HL-60/S4 treated with retinoic acid at 250 ng/mL for 4 days and 3 days (cell line): Measurements from ENCODE around the gene GFPT2.

Experiments used
- in situ Hi-C: fragments of 300-500 bp; cut with MboI; formaldehyde crosslinking; loops from 2 replicates; pipeline ENCODE4 v1.7.0; 2022; ENCODE audit warnings: low sequenced_read_pairs

The GFPT2 gene

GRCh38 chr5:180335614-180336233 is 17.4 kb downstream of the GFPT2 start:
- in situ Hi-C loops, result no loop called here

GRCh38 chr5:180334751-180335613 is 18.2 kb downstream of the GFPT2 start:
- in situ Hi-C loops, result no loop called here

GRCh38 chr5:180334176-180334575 is 19.0 kb downstream of the GFPT2 start:
- in situ Hi-C loops, result no loop called here

- in situ Hi-C loops, result no loop called here
Observed at GRCh38 chr5:180333661-180334060, 19.5 kb downstream of the GFPT2 start.

GRCh38 chr5:180332861-180333260 is 20.3 kb downstream of the GFPT2 start:
- in situ Hi-C loops, result no loop called here

DNA sequence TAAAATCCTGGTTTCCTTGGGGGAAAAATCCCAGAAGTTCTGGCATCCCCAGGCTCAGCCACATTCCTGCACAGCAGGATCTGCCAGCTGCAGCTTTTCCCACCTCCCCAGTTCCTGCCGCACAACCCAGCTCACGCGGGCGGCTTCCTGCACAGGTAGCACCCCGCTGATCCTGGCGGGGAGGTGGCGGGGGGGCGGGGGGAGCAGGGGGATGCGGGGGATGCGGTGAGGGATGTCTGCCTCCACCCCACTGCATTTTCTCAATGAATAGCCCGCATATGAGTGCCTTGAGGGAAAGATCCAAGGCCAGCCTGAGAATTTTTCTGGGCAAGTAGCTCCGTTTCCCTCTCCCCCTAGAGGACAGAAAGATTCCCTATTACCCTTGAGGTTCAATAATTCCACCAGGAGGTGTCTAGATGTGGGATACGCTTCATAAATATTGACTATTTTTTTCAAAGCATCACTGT is 21.1 kb downstream of the GFPT2 start:
- in situ Hi-C loops, result no loop called here

- in situ Hi-C loops, result no loop called here
Observed at GRCh38 chr5:180331647-180331950, 21.5 kb downstream of the GFPT2 start.

GRCh38 chr5:180330810-180331646 is 22.1 kb downstream of the GFPT2 start:
- in situ Hi-C loops, result no loop called here

GRCh38 chr5:180330270-180330648 is 22.9 kb downstream of the GFPT2 start:
- in situ Hi-C loops, result no loop called here

- in situ Hi-C loops, result no loop called here
Observed at GRCh38 chr5:180329606-180330269, 23.4 kb downstream of the GFPT2 start.

GRCh38 chr5:180329138-180329435 is 24.0 kb downstream of the GFPT2 start:
- in situ Hi-C loops, result no loop called here

DNA sequence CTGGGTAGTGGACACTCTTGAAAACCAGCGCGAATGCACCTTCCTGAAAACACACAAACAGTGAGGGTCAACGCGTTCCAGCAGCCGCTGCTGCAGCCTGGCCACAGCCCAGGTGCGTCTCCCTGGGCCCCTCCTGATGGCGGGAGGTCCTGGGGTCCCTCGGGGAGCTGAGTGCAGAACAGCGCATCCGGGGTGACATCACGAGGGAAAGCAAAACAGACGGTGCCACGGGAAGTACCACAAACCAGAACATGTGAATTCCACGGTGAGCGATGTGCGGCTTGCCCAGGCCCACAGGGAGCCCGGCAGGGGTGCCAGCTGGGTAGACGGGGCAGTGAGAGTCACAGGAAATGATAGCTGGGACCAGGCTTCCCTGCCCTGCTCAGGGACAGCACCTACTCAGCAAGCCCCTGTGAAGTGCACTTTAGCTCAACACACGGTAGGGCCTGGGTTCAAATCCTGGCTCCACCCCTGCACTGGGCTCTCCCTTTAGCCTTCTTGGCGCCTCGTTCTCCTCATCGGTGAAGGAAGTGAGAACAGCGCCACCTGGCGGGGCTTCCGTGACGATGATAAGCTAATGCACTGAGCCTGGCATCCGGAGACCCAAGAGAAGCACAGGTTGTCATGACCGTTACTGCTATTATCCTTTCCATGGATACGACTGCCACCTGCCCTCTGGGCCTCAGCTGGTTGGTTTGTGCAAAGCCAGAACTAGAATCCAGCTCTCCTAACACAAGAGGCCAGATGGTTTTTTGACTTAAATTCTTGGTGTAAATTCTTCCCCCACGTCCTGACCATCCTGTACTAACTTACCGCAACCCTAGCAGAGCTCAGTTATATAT is 24.6 kb downstream of the GFPT2 start:
- in situ Hi-C loops, result no loop called here

- in situ Hi-C loops, result no loop called here
Observed at GRCh38 chr5:180326989-180327565, 26.1 kb downstream of the GFPT2 start.

DNA sequence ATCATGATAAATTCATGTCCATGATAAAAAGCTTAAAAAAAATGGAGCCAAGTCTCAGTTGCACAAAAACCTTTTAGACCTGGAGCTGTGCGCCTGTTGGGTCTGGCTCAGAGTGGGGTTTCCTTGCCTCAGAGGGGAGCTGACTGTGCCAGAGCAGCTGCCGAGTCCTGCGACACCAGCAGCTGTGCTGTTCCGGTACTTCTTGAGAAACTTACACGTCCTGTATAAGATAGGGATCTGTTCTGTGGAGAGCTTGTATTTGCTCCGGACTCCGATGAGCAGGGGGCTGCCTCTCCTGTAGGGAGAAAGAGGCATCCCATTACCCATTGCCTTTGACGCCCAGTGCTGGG is 28.6 kb downstream of the GFPT2 start:
- in situ Hi-C loops, result no loop called here

DNA sequence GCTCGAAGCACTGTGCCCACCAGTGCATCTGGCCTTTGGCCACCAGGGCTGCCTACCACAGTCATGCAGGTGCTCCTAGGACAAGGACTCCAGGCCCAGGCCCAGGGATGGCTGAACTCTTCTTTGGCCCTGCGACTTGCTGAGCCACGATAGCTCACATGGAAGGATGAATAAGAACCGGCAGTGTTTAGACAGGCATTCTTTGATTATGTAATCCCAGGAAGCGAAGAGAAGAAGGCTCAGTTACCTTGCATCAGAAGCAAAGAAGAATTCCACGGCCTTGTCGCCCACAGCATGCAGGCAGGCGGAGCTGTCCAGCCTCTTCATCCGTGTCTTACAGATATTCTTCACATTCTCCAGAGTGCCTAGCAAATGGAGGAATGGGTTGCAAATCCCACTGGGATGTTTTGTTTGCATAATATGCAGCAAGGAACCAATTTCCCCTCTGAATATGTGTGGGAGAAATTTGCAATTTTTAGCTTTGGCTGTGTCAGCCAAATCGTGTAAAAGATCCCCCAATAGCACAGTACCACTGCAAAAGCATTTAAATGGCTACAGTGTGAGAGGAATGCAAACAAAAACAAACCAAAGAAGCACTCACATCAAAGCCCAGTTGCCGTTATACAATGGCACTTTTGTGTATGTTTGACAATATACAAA is 29.1 kb downstream of the GFPT2 start:
- in situ Hi-C loops, result no loop called here

- in situ Hi-C loops, result no loop called here
Observed at GRCh38 chr5:180323160-180323559, 30.0 kb downstream of the GFPT2 start.

DNA sequence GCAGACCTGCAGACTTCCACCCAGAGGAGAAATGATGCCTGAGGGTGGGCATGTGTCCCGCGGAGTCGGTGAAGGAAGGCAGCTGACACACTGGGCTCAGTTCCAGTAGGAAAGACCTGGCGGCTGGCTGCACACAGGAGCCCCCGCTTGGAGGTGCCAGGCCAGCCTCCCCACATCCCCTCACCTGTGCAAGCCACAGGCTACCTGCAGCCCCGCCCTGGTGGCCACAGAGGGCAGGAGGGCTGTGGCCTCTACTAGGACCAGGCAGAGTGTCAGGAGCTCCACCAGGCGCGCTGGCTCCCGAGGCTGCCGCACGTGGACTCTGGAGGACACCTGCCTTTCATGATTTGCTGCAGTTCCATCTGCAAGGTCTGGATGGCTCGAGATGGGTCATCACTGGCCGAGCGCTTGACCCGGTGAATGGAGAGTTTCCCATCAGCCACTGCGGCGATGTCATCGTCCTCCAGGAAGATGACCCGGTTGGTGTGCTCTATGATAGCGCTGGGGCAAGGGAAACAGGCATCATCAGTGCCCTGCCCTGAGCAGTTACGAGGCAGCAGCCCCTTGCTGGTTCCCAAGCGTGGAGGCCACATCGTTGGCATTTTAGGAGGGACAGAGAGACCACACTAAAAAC is 34.6 kb downstream of the GFPT2 start:
- in situ Hi-C loops, result no loop called here

DNA sequence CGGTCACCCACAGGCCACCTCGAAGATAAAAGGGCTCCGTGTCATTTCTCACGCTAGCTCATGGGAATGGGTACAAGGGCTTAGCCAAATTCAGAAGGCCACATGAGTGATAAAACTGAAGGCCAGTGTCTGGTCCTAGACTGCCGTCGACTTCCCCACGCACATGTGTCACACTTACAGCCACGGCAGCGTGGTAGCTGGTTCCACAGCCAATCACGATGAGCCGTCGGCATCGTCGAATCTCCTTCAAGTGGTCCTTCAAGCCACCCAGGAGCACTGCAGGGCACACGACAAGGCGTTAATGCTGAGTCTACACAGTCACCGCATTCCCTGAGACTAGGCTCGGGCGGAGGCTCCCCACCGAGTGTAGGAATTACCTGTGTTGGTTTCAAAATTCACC is 36.5 kb downstream of the GFPT2 start:
- in situ Hi-C loops, result no loop called here

GRCh38 chr5:180315762-180316212 is 37.3 kb downstream of the GFPT2 start:
- in situ Hi-C loops, result no loop called here
